ENCODE measurements around the gene PSORS1C1.

Gene PSORS1C1

DNA sequence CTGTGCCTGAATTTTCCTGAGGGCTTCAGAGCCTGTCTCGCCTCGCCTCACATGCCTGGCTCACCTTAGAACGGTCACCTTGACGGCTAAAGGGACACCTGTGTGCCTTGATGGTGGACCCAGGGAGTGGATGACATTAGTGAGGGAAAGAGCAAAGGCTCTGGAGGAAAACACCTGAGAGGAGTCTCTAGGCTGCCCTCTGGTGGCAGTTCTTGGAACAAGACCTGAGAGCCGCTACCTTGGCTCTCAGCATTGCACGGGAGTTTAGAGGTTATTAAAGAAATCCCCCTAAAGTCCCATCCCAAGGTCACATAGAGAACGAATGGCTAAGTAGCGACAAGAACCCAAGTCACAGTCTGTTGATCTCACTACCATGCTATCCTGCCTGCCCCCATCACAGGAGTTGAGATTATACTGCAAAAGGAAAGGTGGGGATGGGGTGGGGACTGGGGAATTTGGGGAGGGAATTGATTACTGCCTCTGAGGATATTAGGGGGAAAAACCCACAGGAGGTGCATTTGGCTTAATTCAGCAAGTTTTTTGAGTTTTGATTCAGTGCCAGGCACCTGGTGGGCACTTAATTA, 13.6 kb downstream of the PSORS1C1 start:
- no peak for DNase-seq

DNA sequence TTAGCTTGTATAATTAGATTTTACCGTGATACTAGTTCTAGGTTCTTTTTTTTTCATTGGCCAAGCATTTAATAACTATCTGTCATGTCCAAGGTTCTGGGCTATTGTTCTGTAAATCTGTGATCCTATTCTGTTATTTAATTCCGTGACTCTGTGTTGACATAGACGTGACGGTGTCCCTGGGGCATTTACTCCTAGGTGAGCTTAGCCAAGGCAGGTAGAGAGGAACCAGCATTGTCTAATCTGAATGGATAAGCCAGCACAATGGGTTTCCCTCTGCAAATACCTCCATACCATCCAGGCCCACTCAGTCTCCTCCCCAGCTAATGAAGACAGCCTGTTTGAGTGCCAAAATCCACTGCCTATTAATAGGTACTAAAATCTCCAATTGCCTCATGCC, 14.5 kb downstream of the PSORS1C1 start:
- DNase-seq = no peak

DNA sequence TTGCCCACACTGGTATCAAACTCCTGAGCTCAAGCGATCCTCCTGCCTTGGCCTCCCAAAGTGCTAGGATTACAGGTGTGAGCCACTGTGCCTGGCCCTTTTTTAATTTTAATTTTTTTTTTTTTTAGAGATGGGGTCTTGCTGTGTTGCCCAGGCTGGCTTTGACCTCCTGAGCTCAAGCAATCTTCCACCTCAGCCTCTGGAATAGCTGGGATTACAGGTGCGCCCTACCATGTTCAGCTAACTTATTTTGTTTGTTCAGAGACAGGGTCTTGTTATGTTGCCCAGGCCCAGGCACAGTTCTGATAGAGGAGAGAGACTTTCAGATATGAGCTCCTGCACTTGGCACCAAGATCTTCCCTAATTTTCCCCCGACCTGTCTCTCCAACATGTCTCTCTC, 16.2 kb downstream of the PSORS1C1 start:
- DNase-seq = no peak

DNA sequence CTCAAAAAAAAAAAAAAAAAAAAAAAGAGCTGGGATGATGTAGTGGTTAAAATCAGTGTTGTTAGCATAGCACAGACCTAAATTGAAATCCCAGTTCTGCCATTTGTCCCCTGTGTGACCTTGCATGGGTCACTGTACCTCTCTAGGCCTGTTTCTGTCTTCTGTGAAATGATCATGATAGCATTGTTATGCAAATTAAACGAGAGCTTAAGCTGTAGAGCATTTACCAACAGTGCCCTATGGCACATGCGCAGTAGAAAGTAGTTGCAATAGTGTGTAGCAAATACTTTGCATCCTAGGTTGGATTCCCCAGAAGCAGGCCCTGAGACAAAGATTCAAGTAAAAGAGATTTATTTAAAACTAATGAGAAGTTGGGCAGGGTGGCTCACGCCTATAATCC, 17.0 kb downstream of the PSORS1C1 start:
- DNase-seq = no peak

DNA sequence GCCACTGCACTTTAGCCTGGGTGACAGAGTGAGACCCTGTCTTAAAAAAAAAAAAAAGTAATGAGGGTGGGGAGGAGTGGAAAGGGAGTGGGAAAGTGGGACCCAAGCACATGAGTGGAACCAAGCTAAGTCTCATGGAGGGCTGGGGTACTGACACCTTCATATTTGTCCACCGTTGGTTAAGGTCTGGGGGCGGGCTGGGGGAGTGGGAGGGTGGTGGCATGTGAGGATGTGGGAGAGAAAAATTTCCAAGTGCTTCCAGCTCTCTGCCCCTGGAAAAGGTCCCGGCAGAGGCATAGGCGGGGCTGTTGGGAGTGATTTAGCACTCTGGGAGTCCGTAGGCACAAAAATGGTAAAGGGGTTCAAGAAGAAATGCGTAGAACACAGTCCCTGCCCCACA, 18.2 kb downstream of the PSORS1C1 start:
- no peak for DNase-seq

DNA sequence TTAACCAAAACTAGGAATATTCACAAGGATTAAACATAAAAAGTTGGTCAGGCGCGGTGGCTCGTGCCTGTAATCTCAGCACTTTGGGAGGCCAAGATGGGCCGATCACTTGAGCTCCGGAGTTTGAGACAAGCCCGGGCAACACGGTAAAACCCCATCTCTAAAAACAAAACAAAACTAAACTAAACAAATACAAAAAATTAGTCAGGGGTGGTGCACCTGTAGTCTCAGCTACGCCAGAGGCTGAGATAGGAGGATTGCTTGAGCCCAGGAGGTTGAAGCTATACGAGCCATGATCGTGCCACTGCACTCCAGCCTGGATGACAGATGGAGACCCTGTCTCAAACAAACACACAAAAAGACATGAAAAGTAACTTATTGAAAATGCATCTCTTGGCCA, 21.1 kb downstream of the PSORS1C1 start:
- no peak for DNase-seq

DNA sequence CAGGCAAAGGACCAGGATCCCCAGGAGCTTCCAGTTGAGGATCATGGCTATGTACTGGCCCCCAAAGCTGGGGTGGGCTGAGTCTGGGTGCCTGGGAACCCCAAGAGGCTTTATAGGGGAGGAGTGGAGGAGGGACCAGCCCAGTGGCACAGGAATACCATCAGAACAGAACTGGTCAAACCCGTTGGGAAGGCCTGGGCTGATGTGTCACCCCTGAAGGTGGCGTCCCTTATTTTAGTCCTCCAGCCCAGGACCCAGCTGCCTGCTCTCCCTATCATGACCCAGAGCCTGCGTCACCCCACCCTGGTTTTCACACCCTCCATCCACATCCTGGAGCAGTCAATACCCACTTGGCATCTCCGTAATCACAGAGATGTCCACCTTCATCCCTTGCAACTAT, 24.4 kb downstream of the PSORS1C1 start, which contains the start of gene PSORS1C2:
TSS of gene PSORS1C2 (minus strand) at position 85 of the 400 bp plus-strand sequence. CDS start at position 45, 40 bp downstream.
- DNase-seq = no peak

DNA sequence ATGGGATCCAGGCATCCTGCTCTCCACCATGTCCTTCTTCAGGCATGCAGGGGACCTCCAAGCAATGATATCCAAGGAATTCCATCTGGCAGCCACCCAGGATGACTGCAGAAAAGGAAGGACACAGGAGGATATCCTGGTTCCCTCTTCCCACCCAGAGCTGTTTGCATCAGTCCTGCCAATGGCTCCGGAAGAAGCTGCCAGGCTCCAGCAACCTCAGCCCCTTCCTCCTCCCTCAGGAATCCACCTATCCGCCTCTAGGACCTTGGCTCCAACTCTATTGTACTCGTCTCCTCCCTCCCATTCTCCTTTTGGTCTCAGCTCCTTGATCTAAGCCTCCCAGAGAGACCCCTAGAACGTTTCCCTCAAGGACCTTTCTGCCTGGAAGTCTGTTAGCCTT, 25.0 kb downstream of the PSORS1C1 start:
- no peak for DNase-seq

DNA sequence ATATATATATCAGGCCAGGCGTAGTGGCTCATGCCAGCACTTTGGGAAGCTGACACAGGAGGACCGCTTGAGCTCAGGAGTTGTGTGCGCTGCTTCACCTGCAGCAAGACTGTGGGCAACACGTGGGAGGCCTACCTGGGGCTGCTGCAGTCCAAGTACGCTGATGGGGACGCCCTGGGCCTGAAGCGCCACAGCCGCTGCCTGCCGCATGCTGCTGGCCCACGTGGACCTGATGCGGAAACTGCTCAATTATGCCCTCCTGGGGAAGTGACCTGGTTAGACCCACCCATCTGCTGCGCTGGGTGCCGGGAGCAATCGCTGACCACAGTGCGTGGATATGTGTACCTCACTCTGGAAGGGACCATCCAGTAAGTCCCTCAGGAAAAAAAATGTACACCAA, 26.0 kb downstream of the PSORS1C1 start:
- DNase-seq = no peak

DNA sequence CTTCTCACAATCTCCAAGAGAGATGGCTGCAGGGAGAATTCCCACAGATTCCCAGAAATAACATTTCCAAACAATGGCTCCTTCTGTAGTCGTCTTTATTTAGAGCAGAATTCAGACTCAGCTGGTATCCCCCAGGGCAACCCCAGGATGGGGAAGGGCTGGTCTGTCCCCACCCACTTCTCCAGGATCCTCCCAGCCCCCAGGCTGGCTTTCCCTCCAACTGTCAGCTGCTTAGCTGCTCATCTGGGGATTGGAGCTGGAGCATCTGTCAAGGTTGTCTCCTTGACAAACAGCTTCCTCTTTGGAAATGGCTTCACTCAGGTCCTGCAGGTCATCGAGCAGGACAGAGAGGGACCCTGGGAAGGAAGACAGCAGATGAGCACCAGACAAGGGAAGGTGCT, 27.8 kb downstream of the PSORS1C1 start:
- DNase-seq = no peak

DNA sequence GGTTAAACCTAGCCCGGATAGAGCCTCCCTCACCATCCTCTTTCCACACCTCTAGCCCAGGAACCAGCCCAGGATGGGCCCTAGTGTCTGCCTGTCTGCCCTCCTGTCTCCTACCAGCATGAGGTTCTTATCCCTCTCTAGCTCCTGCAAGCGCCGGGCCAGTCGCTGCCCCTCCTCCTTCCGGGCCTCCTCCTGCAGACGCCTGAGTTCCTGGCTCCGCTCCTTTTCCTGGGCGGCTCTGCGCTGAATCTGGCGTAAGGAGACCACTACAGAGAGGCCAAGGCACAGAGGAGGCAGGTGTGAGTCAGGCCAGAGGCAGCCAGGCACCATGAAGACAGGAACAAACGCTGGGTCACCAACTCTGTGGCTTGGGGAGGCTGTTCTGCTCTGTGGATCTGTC, 28.5 kb downstream of the PSORS1C1 start:
- DNase-seq = no peak

DNA sequence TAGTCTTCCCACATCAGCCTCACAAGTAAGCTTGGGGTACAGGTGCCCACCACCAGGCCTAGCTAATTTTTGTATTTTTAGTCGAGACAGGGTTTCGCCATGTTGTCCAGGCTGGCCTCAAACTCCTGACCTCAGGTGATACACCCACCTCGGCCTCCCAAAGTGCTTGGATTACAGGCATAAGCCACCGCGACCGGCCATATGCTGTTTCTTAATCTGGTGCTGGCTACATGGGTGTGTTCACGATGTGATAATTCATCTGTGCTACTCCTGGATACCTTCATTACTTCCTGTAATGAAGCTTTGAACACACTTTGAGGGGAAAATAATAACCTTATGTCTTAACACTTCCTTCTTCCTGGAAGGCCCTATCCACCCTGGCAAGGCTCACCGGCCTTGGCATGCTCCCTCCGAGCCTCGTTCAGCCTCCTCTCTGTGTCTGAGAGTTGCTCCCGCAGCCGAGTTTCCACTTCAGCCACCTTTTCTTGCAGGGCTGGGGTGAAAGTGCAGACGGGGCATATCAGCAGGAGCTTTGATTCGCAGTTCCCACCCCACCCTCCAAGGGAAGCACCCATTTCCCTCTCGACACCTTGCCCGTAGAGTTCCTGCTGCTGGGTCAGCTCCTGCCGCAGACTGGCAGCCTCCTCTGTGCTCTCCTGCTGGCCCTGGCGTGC, 29.8 kb downstream of the PSORS1C1 start:
- DNase-seq = no peak

DNA sequence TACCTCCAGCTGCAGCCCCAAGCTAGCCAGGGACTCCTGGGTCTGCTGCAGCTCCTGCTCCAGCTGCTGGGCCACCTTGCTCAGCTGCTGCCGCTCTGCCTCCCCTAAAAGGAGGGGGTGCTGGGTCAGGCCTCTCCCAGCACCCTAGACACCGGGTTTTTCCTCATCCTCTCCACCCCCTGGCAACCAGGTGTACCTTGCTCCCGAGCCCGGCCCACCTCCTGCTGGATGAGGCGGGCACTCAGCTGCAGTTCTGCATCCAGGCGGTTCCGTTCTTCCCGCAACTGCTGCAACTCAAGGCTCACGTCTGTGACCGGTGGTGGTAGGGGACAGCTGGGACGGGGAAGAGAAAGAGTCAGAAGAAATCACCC, 30.4 kb downstream of the PSORS1C1 start:
- no peak for DNase-seq

DNA sequence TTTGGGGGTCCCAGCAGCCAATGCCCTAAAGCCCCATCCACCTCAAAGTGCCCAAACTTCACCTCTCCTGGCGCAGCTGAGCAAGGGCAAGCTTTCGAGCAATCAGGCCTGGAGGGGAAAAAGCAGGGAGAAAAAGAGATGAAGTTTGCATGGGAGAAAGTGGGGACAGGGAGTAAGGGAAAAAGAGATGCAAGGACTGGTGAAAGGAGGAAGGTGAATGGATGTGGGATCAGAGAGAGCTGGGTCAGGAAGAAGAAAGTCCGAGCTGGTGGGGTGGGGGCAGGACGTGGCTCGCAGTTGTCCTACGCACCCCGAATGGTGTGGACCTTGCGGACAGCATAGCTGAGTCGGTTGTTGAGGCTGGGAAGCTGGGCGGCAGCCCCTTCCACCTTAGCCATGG, 30.8 kb downstream of the PSORS1C1 start:
- DNase-seq = no peak

DNA sequence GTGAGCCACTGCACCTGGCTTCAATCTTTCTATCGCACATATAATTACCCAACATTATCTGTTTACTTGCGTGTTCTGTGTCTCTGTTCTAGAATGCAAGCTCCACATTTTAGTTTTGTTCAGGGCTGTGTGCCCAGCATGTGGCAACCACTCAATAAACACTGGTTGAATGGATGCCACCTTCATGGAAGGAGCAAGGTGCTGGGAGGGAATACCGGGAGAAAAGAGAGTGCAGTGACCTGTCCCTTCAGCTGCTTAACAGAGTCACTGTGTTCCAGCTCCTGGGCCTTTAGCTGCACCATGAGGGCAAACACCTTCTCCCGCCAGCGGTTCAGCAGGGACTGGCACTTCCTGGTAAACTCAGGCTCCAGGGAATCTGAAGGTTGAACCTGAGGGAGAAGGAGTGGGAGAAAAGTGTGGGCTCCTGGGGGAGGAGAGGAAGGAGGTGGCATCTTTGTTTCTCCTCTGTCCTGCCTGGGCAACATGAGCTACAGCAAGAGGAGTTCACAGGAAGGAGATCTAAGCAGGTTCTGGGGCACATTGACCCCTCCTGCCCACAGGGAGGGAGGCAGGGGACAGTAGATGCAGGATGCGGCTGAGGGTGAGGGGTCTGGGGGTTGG, 35.3 kb downstream of the PSORS1C1 start:
- DNase-seq = no peak

DNA sequence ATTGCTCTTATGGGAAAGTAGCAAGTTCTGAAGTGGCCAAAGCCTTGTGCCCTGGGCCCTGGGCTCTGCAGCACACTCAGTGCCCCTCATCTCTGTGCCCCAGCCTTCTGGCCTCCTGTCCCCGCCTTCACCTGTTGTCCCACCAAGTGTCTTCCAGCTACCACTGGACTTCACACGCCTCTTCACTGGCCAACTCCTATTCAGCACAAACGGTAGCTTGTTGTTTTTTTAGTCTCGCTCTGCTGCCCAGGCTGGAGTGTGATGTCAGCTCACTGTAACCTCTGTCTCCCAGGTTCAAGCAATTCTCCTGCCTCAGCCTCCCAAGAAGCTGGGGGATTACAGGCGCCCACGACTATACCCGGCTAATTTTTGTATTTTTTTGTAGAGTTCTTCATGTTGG, 38.2 kb downstream of the PSORS1C1 start:
- DNase-seq = no peak

DNA sequence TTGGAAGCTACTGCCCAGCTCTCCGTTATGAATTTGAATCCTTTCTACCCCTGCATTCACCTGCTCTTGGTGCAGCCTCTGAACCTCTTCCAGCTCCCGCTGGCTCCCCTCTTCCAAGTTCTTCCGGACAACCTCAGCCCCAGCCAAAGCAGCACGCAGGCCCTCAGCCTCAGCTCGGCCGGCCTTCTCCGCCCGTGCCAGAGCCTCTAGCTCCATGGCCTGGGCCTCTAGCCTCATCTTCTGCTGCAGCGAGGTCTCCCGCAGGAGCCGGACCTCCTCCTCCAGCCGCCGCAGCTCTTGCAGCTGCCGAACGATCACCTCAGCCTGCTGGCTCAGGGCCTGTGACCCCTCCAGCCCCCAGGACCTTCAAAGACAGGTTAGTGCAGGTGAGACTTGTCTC, 39.8 kb downstream of the PSORS1C1 start:
- no peak for DNase-seq

DNA sequence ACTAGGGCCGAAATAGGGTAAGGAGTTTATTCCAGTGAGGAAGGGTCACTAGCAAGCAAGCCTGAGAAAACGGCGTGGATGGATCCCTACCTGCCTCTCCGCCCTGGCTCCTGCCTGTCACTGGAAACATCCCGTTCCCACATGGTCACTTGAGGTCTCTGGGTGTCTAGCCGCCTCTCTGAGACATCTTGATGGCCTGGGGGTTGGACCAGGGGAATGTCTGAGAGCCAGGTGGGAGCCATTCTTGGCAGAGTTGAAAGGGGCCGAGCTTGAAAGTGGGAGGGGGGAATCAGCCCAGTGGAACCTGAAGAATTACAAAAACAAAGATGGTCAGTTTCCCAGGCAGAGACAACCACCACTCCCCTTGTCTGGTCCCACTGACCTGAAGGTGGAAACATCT, 42.0 kb downstream of the PSORS1C1 start:
- DNase-seq = no peak

DNA sequence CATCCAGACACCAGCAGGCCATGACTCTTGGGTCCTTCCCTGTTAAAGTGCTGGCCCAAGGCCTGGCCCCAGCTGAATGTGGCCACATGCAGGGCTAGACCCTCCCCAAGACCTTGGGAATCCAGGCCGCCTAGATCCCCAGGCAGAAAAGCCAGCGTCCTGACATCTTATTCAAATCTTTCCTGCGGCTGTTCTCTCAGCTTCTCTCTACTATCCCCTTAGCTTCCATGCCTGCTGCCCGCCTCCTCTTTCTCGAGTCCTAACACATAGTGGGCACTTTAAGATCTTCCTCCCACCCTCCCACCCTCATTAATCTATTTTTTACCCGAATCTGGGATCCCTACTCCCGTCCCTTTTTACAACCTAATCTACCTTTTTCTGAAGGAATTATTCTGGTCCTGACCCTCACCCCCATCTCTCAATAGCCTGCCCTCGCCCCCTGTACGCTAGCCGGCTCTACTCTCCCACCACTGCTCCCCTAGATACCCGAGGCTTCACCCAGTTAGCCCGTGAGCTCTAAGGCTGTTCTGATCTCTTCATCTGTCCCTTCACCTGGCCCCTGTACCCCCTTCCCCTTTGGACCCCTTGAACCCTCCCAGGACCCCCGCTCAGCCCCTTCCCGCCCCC, 43.0 kb downstream of the PSORS1C1 start, which contains the start of gene CCHCR1:
TSS of gene CCHCR1 (minus strand) at position 290 of the 627 bp plus-strand sequence. CDS start at position 88, 202 bp downstream.
- DNase-seq = no peak

DNA sequence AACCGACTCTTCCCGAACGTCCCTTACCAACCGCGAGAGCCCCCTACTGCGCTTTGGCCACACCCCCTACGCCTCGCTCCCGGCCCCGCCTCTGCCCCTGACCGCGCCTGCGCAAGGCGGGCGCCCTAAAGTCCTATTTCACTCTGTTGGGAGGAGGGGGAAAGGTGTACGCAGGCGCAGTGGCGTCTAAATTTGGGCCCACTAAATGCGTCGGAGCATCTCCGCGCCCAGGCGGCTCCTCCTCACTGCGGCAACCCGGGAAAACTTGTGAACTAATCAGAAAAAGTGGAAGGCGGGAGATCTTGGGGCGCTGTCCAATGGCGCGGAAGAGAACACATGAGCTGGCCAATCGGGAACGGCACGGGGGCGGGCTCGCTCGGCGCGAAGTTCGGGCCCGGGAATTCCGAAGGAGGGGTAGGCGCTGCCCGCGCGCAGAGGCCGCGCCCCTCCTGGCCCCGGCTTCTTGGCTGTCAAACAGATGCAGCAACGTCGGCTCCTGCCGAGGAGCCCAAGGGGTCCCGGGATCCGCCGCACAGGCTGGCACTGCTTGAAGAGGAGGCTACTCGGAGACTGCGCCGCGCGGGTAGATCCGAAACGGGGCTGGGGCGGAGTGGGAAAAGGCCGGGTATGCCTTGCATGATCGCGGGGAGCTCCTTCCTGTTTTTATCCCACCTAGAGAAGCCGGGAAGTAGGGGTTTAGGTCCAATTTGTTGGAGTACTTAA, 43.7 kb downstream of the PSORS1C1 start, which contains the start of gene TCF19:
TSS of gene TCF19 (plus strand) at position 450 of the 723 bp plus-strand sequence. CDS start 881 bp downstream, outside the sequence.
- DNase-seq = peak; percentile 91

DNA sequence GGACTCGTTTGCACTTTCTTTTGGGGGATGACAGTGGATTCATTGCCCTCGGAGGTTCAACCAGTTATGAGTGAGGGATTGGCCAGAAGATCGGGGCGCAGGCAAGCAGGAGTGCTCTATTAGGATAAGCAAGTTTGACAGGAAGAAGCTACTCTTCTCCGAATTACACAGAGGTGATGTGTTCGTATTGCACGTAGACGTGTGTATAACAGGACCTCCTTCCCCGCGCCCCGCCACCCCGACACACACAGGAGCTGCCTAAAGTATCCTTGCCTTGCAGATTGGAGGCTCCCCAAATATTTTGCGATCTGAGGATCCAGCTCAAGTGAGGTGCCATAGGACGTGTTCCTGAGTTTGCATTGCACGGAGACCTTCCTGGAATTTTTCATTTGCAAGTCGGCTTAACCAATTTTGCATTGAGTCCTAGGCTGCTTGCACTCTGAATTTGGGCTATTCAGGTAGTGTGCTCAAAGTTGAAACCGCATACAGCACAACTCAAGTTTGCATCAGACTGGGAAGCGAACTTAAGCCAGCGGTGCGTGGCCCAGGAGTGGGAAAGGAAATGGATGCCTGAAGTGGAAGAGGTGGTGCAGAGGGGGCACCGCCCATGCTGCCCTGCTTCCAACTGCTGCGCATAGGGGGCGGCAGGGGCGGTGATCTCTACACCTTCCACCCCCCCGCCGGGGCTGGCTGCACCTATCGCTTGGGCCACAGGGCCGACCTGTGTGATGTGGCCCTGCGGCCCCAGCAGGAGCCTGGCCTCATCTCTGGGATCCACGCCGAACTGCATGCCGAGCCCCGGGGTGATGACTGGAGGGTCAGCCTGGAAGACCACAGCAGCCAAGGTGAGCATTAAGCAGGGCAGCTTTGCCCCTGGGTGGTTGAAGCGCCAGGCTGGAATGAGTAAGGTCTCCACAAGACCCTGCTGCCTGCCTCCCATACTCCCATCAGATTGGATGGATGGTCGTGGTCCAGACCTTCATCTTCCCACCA, 44.6 kb downstream of the PSORS1C1 start:
- no peak for DNase-seq
